ENCODE results near the gene ZCCHC24. TPM values are rescaled to one million over a fixed set of nuclear protein-coding genes. Genes with fewer than 3 reads are reported as not detected.

Gene ZCCHC24
- total RNA-seq, 2 donors from 2014 or later, result 45.6 to 85.9 TPM

- Histone ChIP-seq H3K27me3 (no peaks in the 10 kb centered on the region), H3K9me3 (no peaks in the 10 kb centered on the region), H3K4me3 (no peak overlapping the region), H3K27ac (no peak overlapping the region), H3K4me1 (peaks cover 0 to 84% of the 10 kb centered on the region in 2 donors), H3K36me3 (peaks cover 36% of the 10 kb centered on the region)
- TF ChIP-seq CTCF (IDR thresholded peaks at IDR 0.05), result no peak
- no peak for DNase-seq (ENCODE audit: low spot score)
Measured at GRCh38 chr10:79418886-79419595, 26.4 kb downstream of the ZCCHC24 start.

DNA sequence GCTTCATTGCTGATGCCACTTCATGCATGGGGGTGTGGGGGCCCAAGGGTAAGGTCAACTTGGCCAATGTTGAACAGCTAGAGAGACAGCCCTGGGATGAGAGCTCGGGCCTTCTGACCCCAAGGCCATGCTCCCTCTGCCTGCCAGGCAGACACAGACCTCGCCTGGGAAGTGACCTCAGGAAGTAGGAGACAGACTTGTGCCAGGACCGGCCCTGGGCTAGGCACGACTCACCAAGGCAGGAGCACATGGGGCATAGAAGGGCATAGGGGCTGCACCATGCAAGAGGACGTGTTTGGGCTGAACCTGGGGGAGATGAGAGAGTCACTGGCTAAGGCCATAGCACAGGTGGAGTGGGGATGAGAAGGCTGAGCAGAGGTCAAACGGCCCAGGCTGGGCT is 27.1 kb downstream of the ZCCHC24 start:
- H3K4me3 ChIP-seq, result no peak overlapping the region
- peaks cover 0 to 83% of the 10 kb centered on the region in 2 donors for H3K4me1 ChIP-seq
- no peaks in the 10 kb centered on the region for H3K27me3 ChIP-seq
- no peaks in the 10 kb centered on the region for H3K9me3 ChIP-seq
- peaks cover 36% of the 10 kb centered on the region for H3K36me3 ChIP-seq
- no peak for DNase-seq (ENCODE audit: low spot score)
- no peak overlapping the region for H3K27ac ChIP-seq
- no peak for TF ChIP-seq CTCF (IDR thresholded peaks at IDR 0.05)

DNA sequence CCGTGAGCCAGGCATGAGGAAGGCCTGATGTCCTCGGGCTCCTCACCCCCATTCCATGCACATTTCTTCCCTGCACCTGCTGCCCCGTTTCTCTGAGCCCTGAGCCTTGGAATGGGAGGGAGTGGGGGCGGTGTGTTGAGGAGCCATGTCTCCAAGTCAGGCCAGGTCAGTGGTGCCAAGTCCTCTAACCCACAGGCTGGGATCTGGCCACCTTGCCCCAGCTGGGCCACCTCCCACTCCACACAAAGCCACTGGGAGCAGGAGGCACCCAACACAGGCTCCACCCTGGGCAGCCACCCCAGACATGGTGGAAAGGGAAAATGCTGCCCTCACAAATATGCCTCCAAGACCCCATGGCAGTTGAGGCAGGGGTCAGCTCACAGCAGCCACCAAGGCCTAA is 27.7 kb downstream of the ZCCHC24 start:
- H3K4me3 ChIP-seq, result no peak overlapping the region
- peaks cover 36% of the 10 kb centered on the region for H3K36me3 ChIP-seq
- H3K27ac ChIP-seq, result no peak overlapping the region
- peaks cover 0 to 78% of the 10 kb centered on the region in 2 donors for H3K4me1 ChIP-seq
- no peaks in the 10 kb centered on the region for H3K27me3 ChIP-seq
- no peak for DNase-seq (ENCODE audit: low spot score)
- H3K9me3 ChIP-seq, result no peaks in the 10 kb centered on the region
- TF ChIP-seq CTCF (IDR thresholded peaks at IDR 0.05), result no peak

- H3K27me3 ChIP-seq, result no peaks in the 10 kb centered on the region
- H3K4me3 ChIP-seq, result no peak overlapping the region
- no peaks in the 10 kb centered on the region for H3K9me3 ChIP-seq
- no peak overlapping the region for H3K27ac ChIP-seq
- DNase-seq (ENCODE audit: low spot score), result no peak
- H3K4me1 ChIP-seq, result peaks cover 0 to 73% of the 10 kb centered on the region in 2 donors
- no peak for TF ChIP-seq CTCF (IDR thresholded peaks at IDR 0.05)
- H3K36me3 ChIP-seq, result peaks cover 36% of the 10 kb centered on the region
Measured at GRCh38 chr10:79417266-79417665, 28.2 kb downstream of the ZCCHC24 start.

- Histone ChIP-seq H3K4me1 (peaks cover 0 to 68% of the 10 kb centered on the region in 2 donors), H3K27me3 (no peaks in the 10 kb centered on the region), H3K27ac (no peak overlapping the region), H3K36me3 (peaks cover 36% of the 10 kb centered on the region), H3K4me3 (no peak overlapping the region), H3K9me3 (no peaks in the 10 kb centered on the region)
- no peak for DNase-seq (ENCODE audit: low spot score)
- TF ChIP-seq CTCF (IDR thresholded peaks at IDR 0.05), result no peak
Measured at GRCh38 chr10:79416578-79417255, 28.7 kb downstream of the ZCCHC24 start.

Measured in right atrium auricular region (tissue), 2 donors.